HG03457 (cell line): Measurements from ENCODE around the gene MTERF4.

ENCODE experiments used
- ATAC-seq: cut with Tn5 transposase; IDR thresholded peaks from one replicate; pipeline ENCODE4 v1.9.1; 2021; ENCODE audit warnings: moderate number of reproducible peaks; ENCODE audit not compliant: unreplicated experiment

Gene MTERF4

DNA sequence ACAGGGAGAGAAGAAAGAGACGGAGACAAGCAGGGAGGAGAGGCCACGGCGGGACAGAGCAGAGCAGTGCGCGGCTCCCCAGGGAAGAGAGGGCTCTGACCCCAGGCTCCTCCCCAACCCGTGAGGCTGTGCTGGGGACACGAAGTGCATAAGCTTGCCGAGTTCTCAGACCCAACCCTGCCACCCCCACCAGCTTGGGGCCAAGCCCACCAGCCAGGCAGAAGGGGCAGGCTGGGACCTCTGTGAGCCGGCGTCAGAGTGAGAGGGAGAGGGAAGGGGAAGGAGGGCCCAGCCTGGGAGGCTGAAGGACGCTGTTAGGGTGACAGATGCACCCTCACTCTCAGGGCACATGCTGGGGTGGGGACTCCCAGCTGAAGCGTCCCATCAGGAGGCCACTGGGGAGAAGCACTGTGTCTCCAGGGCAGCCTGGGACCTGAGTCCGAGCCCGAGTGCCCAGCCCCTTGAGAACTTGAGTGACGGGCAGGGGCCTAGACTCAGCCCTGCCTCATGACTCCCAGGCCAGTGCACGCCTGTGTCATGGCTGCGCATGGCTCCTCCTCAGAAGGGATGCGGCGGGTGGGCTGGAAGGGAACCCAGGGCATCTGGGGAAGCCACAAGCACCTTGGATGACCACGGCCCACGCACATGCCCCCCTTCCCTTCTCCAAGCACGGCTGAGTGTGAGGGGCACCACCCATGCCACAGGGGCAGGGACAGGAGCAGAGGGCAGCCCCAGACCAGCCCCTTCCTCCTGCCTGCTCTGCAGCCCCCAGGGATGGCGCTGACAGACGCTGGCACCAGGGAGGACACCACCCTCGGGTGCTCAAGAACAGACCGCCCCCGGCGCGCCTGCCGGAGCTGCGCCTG lies 31.0 kb downstream of the MTERF4 start:
- no peak for ATAC-seq

DNA sequence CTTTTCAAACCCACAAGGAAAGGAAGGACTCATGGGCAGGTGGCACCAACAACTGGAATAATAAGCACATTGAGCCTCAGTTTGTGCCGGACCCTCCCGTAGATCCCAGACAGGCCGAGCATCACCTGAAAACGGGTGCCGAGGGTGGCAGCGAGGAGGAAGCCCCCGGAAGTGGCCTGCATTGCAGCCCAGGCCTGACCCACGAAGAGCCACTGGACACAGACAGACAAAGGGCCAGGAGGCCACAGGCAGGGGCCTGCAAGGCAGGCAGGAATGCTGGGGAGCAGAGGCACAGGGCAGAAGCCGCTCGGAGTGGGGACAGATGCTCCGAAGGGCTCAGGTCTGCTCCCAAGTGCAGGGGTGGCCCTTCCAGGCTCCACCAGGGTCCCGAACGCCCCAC lies 31.7 kb downstream of the MTERF4 start:
- ATAC-seq, result no peak

DNA sequence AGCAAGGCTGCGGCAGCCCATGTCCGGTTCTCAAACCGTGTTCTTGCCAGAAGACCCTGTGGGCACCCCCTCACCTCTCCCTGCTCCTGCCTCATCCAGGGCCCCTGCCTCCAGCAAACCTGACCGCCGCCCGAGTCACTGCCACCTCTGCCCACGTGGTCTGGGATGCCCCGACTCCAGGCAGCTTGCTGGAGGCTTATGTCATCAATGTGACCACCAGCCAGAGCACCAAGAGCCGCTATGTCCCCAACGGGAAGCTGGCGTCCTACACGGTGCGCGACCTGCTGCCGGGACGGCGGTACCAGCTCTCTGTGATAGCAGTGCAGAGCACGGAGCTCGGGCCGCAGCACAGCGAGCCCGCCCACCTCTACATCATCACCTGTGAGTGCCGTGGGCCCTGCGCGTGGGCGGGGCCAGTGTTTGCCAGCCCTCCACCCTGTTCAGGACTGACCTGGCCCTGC lies 32.2 kb downstream of the MTERF4 start:
- no peak for ATAC-seq

DNA sequence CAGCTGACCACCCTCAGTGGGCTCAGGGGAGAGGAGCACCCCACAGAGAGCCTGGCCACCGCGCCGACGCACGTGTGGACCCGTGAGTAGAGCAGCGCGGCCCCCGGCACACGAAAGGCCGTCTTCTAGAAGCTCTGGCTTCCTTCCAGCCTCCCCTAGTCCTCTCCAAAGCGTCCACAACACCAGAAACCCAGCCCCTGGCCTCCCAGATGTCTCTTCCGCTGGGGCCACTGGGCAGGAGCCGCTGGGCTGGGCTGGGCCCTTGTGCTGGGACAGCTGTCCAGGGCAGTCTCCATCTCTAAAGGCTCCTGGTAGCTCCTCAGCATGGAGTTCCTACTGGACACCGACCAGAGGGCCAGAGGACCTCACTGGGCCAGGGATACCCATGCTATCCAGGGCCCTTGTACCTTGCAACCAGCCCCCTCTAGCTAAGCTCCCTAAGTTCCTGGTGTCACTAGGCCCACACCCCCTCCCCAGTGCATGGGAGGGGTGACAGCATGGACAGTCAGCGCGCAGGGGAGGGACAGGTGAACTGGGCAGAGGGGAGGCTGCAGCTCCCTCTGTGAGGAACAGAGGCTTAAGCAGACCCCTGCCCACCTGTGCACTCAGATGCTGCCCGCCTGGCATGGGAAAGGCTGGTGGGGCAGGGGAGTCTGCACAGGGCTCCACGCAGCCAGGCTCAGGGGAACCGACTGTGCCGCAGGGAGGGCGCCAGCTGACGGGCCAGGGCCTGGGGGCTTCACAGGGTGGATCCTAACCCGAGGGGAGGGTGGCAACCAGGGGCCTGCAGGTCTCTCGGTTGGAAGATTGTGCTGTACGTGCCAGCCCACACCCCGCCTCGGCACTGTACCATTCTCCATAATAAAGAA lies 32.9 kb downstream of the MTERF4 start:
- no peak for ATAC-seq

DNA sequence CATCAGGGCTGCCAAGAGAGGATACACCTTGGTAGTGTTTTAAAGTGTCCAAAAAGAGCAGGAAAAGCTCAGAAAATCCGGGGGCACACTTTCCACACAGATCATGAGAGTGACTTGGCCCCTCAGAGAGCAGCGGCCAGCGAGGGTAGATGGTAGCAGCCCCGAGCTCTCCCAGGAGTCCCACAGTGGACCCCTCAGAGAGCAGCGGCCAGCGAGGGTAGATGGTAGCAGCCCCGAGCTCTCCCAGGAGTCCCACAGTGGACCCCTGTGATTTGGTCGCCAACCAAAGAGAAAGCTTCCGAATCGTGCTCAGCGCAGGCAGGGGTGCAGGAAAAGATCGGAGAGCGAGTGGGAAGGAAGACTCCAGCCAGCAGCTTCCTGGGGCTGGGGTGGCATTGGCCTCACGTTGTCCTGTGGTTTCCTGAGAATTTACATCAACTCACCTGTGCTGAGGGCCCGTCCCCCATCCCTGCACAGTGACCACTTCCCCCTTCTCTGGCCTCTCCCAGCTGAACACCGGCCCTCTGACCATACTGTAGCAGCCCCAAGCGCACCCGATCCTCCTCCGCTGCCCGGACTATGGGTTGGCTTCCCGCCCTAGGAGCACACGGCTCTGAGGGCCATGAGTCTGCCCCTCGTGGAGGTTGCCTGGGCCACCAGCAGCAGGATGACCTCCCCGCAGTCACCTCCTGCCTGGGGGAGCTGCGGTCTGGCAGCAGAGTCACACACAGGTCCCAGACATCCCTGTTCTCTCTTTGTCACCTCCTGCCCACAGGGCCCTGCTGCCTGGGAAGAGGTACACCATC lies 33.7 kb downstream of the MTERF4 start:
- ATAC-seq, result no peak

DNA sequence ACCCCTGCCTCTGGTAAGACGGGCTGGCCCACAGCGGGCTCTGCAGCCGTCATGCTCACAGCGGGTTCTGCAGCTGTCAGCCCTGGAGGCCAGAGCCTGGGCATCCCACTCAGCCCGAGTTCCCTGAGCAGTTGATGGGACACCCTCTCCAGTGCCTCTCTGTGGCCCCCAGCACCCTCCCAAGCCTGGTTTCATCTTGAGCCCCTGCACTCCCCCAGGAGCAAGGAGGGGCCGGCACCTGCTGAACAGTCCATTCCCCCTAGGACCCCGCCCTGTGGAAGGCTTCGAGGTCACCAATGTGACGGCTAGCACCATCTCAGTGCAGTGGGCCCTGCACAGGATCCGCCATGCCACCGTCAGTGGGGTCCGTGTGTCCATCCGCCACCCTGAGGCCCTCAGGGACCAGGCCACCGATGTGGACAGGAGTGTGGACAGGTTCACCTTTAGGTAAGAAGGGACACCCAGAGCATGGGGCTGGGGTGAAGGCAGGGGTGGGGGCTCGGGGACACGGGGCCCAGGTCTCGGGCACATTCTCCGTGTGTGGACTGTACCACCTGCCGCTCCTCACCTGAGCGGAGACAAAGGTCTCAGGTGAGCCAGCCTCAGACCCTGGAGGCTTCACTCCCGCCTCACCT lies 34.5 kb downstream of the MTERF4 start:
- ATAC-seq, result no peak

DNA sequence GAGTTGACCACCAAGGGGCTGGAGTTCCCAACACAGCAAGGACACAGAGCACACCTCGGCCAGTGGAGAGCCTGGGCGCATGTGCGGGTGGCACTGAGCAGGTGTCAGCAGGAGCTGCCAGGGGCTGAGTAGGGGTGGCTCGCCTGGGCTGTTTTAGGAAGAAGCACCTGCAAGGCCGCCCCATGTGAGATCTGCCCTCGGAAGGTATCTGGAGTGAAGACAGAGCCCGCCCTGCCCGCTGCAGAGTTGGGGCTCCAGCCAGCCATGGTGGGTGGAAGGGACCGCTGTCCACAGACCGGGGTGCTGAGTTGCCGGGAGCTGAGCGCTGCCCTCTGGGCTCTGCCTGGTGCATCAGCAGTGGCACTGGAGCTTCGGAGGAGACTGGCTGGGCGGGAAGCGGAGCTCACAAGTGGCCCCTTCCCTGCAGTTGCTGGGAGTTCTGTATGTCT lies 35.2 kb downstream of the MTERF4 start:
- ATAC-seq, result no peak

DNA sequence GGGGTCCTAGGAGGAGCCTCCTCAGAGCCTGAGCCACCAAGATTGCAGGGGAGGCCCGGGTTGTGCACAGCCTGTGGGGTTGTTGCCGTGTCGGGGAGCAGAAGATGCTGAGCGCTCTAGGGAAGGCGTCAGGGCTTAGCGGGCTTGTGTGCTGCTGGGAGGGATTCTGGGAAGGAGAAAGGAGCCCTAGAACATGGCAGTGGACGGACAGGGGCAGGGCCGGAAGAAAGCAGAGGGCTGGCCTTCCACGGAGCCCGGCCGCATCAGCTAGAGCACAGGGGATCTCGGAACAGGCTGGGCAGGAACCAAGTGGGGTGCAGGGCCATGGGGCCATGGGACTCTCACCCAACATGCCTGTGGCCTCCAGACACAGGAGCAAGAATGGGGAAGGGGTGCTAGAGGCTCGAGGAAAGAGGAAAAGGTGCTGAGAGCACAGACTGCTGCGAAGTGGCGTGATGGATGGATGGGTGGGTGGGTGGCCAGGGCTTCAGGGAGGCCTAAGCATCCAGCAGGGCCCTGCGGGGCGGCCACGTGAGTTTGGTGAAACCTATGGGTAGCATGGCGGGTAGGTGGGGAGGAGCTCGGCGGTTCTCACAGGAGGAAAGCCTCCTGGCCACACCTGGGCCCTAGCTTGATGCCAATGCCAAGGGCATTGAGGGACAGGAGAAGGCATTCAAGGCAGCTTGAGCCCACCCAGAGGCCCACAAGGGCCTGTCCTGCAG lies 35.8 kb downstream of the MTERF4 start:
- ATAC-seq, result no peak

DNA sequence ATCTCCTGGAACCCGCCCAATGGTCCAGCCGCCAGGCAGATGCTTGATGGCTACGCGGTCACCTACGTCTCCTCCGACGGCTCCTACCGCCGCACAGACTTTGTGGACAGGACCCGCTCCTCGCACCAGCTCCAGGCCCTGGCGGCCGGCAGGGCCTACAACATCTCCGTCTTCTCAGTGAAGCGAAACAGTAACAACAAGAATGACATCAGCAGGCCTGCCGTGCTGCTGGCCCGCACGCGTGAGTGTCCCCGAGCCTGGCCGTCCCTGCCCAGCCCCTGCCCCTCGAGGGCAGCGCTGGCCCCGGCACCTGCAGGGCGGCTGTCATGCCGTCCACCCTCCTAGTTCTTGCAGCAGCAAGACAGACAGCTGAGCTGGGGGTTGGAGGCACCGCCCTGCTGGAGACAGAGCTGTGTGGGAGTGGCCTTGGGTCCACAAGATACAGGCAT lies 36.7 kb downstream of the MTERF4 start:
- ATAC-seq, result no peak

DNA sequence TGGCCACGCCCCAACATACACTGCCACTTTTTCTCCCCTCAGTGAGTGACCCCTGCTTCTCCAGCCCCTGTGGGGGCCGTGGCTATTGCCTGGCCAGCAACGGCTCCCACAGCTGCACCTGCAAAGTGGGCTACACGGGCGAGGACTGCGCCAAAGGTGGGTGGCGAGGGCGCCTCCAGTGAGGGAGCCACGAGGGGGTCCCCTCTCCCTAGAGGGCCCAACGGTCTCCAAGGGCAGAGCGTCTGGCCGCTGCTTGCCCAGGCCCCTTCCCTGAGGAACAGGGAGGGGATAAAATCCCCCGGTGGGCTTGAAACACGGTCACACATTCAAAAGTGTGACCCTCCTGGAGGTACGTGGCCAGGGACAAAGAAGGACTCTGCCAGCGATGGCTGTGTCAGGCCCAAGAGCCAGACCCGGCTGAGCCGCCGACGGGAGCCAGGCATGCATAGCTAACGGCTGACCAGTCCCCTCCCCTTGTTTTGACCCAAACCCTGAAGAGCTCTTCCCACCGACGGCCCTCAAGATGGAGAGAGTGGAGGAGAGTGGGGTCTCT lies 37.2 kb downstream of the MTERF4 start:
- ATAC-seq, result no peak

DNA sequence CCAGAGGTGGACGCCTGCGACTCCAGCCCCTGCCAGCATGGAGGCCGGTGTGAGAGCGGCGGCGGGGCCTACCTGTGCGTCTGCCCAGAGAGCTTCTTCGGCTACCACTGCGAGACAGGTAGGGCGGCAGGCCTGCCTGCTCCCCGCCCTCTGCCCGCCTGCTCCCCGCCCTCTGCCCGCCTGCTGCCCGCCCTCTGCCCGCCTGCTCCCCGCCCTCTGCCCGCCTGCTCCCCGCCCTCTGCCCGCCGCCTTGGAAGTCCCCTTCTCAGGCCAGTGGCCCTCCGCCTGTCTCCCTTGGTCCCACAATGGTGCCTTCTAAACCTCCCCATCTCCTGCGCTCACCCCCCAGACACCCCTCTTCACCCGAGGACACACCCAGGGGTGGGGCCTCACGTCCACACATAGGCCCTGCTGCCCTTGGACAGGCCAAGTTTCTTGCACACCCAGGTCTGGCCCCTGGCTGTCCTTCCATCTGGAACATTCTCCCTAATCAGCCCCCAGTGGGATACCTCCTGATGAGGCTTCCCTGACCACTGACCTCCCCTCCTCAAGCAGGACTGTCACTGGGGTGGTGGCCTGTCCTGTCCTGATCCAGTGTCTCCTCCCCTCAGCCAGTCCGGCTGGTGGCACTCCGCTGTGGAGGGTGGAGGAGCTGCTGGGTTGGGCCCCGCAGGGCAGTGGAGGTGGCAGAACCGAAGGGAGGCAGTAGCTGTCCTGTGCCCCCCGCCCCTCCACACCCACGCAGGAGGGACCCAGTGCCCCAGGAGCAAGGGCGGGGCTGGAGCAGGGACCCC lies 37.9 kb downstream of the MTERF4 start:
- no peak for ATAC-seq

DNA sequence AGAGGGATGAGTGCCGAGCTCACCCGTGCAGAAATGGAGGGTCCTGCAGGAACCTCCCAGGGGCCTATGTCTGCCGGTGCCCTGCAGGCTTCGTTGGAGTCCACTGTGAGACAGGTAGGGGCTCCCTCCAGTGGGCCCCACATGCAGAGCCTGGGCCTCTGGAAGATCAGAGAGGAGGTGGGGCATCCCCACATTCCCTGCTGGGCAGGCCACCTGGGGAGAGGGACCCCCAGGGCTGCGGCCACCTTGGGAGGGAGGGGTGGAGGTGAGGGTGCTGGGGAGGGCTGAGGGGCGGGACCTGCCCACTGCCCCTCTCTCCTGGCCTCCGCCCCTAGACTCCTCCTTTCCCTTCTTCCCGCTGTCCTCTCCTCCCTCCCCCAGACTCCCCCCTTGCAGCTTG lies 38.5 kb downstream of the MTERF4 start:
- no peak for ATAC-seq

DNA sequence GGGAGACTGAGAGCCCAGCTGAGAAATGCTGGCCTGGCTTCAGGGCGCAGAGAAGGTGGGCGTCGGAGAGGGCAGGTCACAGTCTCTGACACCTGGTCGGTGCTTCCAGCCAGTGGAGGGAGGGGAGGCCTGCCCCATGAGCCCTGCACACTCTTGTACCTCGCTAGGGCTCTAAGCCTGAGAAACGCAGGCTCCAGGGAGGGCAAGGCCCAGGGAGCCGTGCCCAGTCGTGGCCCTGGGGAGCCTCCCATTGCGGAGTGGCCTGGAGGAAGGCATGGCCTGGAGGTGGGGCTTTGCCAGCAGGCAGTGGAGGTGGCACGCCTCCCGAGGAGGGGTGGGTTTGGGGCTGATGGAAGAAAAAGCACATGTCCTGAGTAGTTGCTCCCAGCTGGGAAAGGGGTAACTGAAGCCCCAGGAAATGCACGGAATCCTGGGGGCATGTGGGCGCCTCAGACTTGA lies 39.0 kb downstream of the MTERF4 start:
- ATAC-seq, result no peak

DNA sequence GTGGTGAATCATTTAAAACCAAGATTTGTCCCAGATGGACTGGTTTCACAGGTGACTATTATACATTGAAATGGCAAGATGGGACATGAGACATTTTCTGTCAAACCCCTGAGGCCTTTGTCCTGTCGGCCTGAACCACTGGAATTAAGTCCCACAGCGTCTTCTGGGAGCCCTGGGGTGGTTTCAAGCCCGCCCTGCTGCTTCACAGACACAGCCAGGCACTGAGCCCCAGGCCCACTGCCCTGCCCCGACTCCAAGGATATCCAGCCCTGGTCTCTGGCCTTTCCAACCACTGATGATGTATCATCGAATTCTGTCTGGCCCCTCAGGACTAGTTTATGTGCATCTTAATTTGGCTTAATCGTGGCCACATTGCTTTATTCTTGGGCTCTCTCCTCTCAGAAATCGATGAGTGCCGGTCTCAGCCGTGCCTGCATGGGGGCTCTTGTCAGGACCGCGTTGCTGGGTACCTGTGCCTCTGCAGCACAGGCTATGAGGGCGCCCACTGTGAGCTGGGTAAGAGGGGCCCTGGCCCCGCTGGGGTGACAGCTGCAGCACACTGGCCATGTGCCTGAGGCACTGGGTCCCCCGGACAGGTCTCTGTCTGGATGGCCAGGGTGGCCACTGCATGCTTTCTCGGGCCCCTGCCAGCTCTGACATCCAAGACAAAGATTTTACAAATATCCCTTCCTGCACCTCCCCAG lies 39.5 kb downstream of the MTERF4 start:
- no peak for ATAC-seq

DNA sequence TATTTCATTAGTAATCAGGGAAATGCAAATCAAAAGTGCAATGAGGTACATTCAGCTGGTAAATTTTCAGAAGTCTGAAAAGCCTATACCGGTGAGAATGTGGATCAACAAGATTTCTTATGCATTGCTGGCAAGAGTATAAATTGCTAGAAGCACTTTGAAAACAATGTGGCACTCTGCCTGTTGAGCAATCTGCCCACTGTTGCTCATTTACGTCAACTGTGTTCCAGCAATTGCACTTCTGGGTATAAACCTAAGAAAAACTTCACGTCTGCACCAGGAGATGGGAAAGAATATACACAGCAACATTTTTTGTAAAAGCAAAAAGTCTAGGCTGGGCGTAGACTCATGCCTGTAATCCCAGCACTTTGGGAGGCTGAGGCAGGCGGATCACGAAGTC lies 40.8 kb downstream of the MTERF4 start:
- ATAC-seq, result no peak

DNA sequence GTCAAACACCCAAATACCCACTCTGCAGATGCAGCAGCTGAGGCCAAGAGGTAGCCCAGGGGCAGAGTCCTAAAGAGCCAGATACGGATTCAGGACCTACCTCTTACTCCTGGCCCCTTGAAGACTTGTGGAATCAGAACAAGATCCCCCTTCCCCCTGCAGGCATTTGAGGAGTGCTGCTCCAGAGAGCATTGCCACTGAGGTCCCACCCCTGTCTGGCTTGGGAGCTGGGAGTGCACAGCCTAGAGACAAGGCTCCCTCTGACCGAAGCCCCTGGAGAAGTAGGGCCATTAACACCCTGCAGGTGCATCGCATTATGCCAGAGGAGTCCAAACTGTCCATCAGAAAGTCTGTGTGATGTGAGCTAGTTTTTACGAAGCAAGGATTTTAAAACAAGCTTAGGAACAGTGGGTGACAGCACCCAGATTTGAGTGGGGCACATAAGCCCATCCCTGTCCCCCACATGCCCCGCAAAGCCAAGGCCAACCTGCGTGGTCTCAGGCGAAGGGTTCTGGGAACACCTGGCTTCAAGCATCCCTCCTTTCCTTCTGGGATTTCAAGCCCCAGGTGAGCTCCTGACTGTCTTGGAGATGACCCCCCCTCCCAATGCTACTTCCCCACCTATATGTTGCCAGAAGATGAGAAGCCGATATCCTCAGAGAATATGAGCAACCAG lies 48.4 kb downstream of the MTERF4 start:
- ATAC-seq, result no peak

DNA sequence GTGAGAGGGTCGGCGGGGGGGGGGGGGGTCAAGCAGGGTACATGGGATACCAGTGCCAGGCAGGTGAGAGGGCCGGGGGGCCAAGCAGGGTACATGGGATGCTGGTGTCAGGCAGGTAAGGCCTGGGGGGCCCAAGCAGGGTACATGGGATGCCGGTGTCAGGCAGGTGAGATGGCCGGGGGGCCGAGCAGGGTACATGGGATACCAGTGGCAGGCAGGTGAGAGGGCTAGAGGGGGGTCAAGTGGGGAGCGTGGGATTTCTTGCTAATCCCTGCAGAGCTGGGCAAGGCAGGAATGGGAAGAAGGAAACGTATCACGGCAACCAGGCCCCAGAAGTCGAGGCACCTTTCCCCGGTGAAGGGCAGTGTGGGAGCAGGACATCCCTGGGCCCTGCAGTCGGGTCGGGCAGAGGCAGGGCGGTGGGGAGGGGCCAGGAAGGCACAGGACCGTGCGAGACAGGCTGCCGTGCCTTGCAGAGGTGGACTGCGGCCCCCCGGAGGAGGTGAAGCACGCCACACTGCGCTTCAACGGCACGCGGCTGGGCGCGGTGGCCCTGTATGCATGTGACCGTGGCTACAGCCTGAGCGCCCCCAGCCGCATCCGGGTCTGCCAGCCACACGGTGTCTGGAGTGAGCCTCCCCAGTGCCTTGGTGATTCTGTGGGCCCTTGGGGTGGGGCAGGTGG lies 49.3 kb downstream of the MTERF4 start:
- no peak for ATAC-seq
